Thyroid gland (tissue), 4 donors: ENCODE results near the gene CLASP1. TPM values are rescaled to one million over a fixed set of nuclear protein-coding genes. Genes with fewer than 3 reads are reported as not detected.

Experiments
- DNase-seq, 2 donors: peaks; one replicate each; pipeline ENCODE4 v3.0.0-alpha.2; 2019
- H3K27ac ChIP-seq, 3 donors: fragments of 200-600 bp; sonication (generic); 1 replicate in 2 of 3; 2 replicates in 1 of 3; pipeline ENCODE4 v1.5.1; 2016 to 2019; ENCODE audit warnings: mild to moderate bottlenecking in 1 of 3, moderate library complexity in 1 of 3
- H3K27me3 ChIP-seq: fragments of 200-600 bp; sonication (generic); one replicate; pipeline ENCODE4 v1.5.1; 2019
- H3K36me3 ChIP-seq, 2 donors: fragments of 200-600 bp; sonication (generic); one replicate each; pipeline ENCODE4 v1.5.1; 2016 to 2019
- H3K4me1 ChIP-seq, 2 donors: fragments of 200-600 bp; sonication (generic); one replicate each; pipeline ENCODE4 v1.5.1; 2017 to 2019
- H3K4me3 ChIP-seq, 3 donors: fragments of 200-600 bp; sonication (generic); replicated peaks in 1 of 3; 1 replicate in 2 of 3; 2 replicates in 1 of 3; pipeline ENCODE4 v1.5.1; 2016; ENCODE audit warnings: mild to moderate bottlenecking in 1 of 3
- H3K9me3 ChIP-seq: fragments of 200-600 bp; sonication (generic); one replicate; pipeline ENCODE4 v1.5.1; 2017
- CTCF ChIP-seq, 6 experiments: fragments of 200-600 bp in 3 of 6; fragments of 450-650 bp in 3 of 6; sonication (generic) in 3 of 6; IDR thresholded peaks; one replicate each; pipeline ENCODE4 v1.5.1; 2016 to 2019; ENCODE audit warnings: antibody characterized with exemption in 6 of 6, mild to moderate bottlenecking in 2 of 6, inconsistent platforms in 1 of 6, moderate library complexity in 1 of 6
- POLR2A ChIP-seq, 2 donors: fragments of 450-650 bp; IDR thresholded peaks; one replicate each; pipeline ENCODE4 v1.6.1; 2017; ENCODE audit warnings: antibody characterized with exemption in 2 of 2, mild to moderate bottlenecking in 2 of 2, moderate library complexity in 1 of 2
- WGBS, 2 donors: methylation state at CpG; one replicate each; pipeline ENCODE4 v1.1.5; 2017; 5-methylcytosine and 5-hydroxymethylcytosine counted together
- intact Hi-C: fragments of 100-400 bp; cut with DNase I; formaldehyde crosslinking; loops from one replicate; pipeline ENCODE4 v1.15.1; 2023
- total RNA-seq, 4 donors: library from RNA; depleted of rRNA; stranded (reverse); fragments of >200 nt; gene quantifications; one replicate each; pipeline ENCODE4 v1.2.3, GENCODE V29; 2016

CLASP1 gene
- total RNA-seq, 4 donors from 2014 or later, result 69.3 to 110 (median 98.3) TPM

DNA sequence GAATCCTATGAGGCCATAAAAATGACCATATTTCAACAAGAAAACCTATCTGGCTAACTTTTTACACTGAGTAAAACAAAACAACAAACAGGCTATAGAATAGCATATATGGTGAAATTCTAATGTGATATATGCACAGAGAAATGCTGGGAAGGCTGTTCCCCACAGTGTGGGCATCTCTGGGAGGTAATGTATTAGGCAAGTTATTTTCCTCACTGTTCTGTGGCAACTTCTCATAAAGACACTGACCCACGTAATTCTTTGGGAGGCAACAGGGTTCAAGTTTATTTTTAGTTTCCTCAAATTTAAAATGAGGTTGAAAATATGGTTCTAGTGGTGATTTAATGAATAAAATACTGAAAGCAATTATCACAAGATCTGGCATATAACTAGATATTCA lies 71.9 kb downstream of the CLASP1 start:
- no peaks in the 10 kb centered on the region for H3K27me3 ChIP-seq
- no peaks in the 10 kb centered on the region for H3K36me3 ChIP-seq
- no peak overlapping the region for H3K4me3 ChIP-seq
- H3K27ac ChIP-seq, result no peak overlapping the region
- no peak for DNase-seq
- TF ChIP-seq POLR2A (IDR thresholded peaks at IDR 0.05), result no peak
- TF ChIP-seq CTCF (IDR thresholded peaks at IDR 0.05), result no peak
- H3K9me3 ChIP-seq, result no peaks in the 10 kb centered on the region
- intact Hi-C loops, result no loop called here
- 86 to 89% methylated on average over 1 of the region's 1 CpG for WGBS, 2 donors
- H3K4me1 ChIP-seq, result peaks cover 6 to 15% of the 10 kb centered on the region in 2 donors

- intact Hi-C loops, result no loop called here
- 86 to 93% methylated on average over 1 of the region's 1 CpG for whole genome bisulfite sequencing, 2 donors
- Histone ChIP-seq H3K9me3 (no peaks in the 10 kb centered on the region), H3K27ac (no peak overlapping the region), H3K27me3 (no peaks in the 10 kb centered on the region), H3K4me1 (peaks cover 6 to 15% of the 10 kb centered on the region in 2 donors), H3K4me3 (no peak overlapping the region), H3K36me3 (no peaks in the 10 kb centered on the region)
- TF ChIP-seq POLR2A (IDR thresholded peaks at IDR 0.05) (no peak), CTCF (IDR thresholded peaks at IDR 0.05) (no peak)
- no peak for DNase-seq
Measured at GRCh38 chr2:121576263-121576662, 73.0 kb downstream of the CLASP1 start.

- no peak for TF ChIP-seq CTCF (IDR thresholded peaks at IDR 0.05)
- TF ChIP-seq POLR2A (IDR thresholded peaks at IDR 0.05), result no peak
- Histone ChIP-seq H3K36me3 (no peaks in the 10 kb centered on the region), H3K4me1 (peaks cover 6 to 19% of the 10 kb centered on the region in 2 donors), H3K27ac (no peak overlapping the region), H3K4me3 (no peak overlapping the region), H3K9me3 (no peaks in the 10 kb centered on the region), H3K27me3 (no peaks in the 10 kb centered on the region)
- intact Hi-C loops, result no loop called here
- DNase-seq, result no peak
- WGBS, 2 donors, result 88 to 90% methylated on average over 3 of the region's 3 CpGs
Measured at GRCh38 chr2:121575800-121576199, 73.5 kb downstream of the CLASP1 start.

DNA sequence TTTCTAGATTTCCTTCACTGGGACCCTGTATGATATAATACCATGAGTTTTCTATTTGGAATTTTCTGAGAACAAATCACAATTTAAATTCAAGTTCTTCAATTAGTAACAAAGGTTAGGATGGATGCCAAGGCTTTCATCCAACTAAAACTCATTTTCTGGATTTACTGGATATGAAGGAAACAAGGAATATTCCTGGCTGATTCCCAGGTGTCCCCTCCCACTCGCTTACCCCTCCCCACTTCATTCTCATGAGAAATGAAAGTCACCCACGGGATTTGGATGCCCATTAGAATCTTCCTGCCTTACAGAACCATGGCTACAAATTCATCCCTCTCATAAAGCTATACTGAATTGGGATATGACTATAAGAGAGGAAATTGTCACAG lies 78.6 kb downstream of the CLASP1 start:
- DNase-seq, result no peak
- H3K4me1 ChIP-seq, result peaks cover 2 to 21% of the 10 kb centered on the region in 2 donors
- TF ChIP-seq POLR2A (IDR thresholded peaks at IDR 0.05) (no peak), CTCF (IDR thresholded peaks at IDR 0.05) (no peak)
- H3K27me3 ChIP-seq, result no peaks in the 10 kb centered on the region
- H3K27ac ChIP-seq, result no peak overlapping the region
- H3K36me3 ChIP-seq, result no peaks in the 10 kb centered on the region
- WGBS, 2 donors, result 65 to 69% methylated on average over 2 of the region's 2 CpGs
- no peaks in the 10 kb centered on the region for H3K9me3 ChIP-seq
- H3K4me3 ChIP-seq, result no peak overlapping the region
- intact Hi-C loops, result no loop called here

GRCh38 chr2:121570036-121570666 lies 79.1 kb downstream of the CLASP1 start:
- Histone ChIP-seq H3K9me3 (no peaks in the 10 kb centered on the region), H3K27ac (no peak overlapping the region), H3K4me1 (peaks cover 7 to 27% of the 10 kb centered on the region in 2 donors), H3K27me3 (no peaks in the 10 kb centered on the region), H3K4me3 (no peak overlapping the region), H3K36me3 (no peaks in the 10 kb centered on the region)
- WGBS, 2 donors, result 86 to 88% methylated on average over 2 of the region's 2 CpGs
- TF ChIP-seq CTCF (IDR thresholded peaks at IDR 0.05) (no peak), POLR2A (IDR thresholded peaks at IDR 0.05) (no peak)
- intact Hi-C loops, result no loop called here
- no peak for DNase-seq
